RWPE2 (cell line): ENCODE data around the gene CFAP206.
A peak's percentile ranks its signal among the peaks of the same experiment; 100 is the strongest.

Source experiments
- ATAC-seq: fragments of 200-7000 bp; cut with Tn5 transposase; 3 replicates; pipeline ENCODE4 v1.9.1; 2021; ENCODE audit warnings: low read depth
- DNase-seq: peaks from one replicate; pipeline ENCODE4 v3.0.0-alpha.2; 2020; ENCODE audit warnings: low spot score
- H3K27ac ChIP-seq: fragments of 450-650 bp; 2 replicates; pipeline ENCODE4 v1.5.1; 2017; ENCODE audit warnings: mild to moderate bottlenecking; ENCODE audit not compliant: poor library complexity, severe bottlenecking
- H3K27me3 ChIP-seq: fragments of 250-450 bp; sonication (Bioruptor Pico); 2 replicates; pipeline ENCODE4 v1.5.1; 2021; ENCODE audit warnings: mild to moderate bottlenecking, moderate library complexity; ENCODE audit not compliant: insufficient read depth, poor library complexity, severe bottlenecking
- H3K36me3 ChIP-seq: fragments of 250-450 bp; sonication (Bioruptor Pico); 2 replicates; pipeline ENCODE4 v1.5.1; 2020; ENCODE audit warnings: low read depth, mild to moderate bottlenecking, moderate library complexity
- H3K4me1 ChIP-seq: fragments of 250-450 bp; sonication (Bioruptor Pico); 2 replicates; pipeline ENCODE4 v1.5.1; 2021; ENCODE audit warnings: mild to moderate bottlenecking, moderate library complexity; ENCODE audit not compliant: insufficient read depth, poor library complexity, severe bottlenecking
- H3K4me3 ChIP-seq: fragments of 250-450 bp; sonication (Bioruptor Pico); 2 replicates; pipeline ENCODE4 v1.5.1; 2021; ENCODE audit warnings: mild to moderate bottlenecking, moderate library complexity; ENCODE audit not compliant: severe bottlenecking
- H3K9me3 ChIP-seq: fragments of 250-450 bp; sonication (Bioruptor Pico); 2 replicates; pipeline ENCODE4 v1.5.1; 2021; ENCODE audit warnings: mild to moderate bottlenecking, moderate library complexity; ENCODE audit not compliant: severe bottlenecking
- CTCF ChIP-seq: fragments of 450-650 bp; IDR thresholded peaks from one replicate; pipeline ENCODE4 v1.5.1; 2017; ENCODE audit warnings: mild to moderate bottlenecking, moderate library complexity; ENCODE audit not compliant: poor library complexity, severe bottlenecking

CFAP206 gene

DNA sequence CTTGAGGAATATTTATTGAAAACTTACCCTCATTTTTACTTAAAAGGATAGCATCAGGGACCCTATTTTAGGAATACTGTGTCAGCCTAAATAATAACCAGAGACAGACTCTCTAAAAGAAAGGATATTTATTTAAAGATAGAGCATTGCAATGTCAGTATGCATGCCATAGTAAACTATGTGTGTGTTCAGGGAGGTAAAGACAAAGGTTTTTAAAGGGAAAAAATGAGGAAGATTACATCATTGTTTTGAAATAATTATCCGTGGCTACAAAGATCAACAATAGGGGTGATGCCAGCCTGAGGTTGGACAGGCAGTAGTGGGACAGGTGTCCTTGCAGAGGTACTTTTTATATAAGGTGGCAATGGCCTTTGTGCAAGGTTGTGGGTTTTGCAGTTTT is 23.7 kb upstream of the CFAP206 start:
- H3K4me1 ChIP-seq, result no peaks in the 10 kb centered on the region
- H3K36me3 ChIP-seq, result no peaks in the 10 kb centered on the region
- no peak for ATAC-seq
- H3K4me3 ChIP-seq, result no peak overlapping the region
- no peak for DNase-seq
- TF ChIP-seq CTCF, result no peak
- no peaks in the 10 kb centered on the region for H3K9me3 ChIP-seq
- no peak overlapping the region for H3K27ac ChIP-seq
- no peaks in the 10 kb centered on the region for H3K27me3 ChIP-seq

GRCh38 chr6:87384449-87384848 is 23.3 kb upstream of the CFAP206 start:
- Histone ChIP-seq H3K4me1 (no peaks in the 10 kb centered on the region), H3K36me3 (no peaks in the 10 kb centered on the region), H3K27me3 (no peaks in the 10 kb centered on the region), H3K4me3 (no peak overlapping the region), H3K27ac (no peak overlapping the region), H3K9me3 (no peaks in the 10 kb centered on the region)
- no peak for TF ChIP-seq CTCF
- ATAC-seq, result no peak
- DNase-seq, result no peak

- Histone ChIP-seq H3K36me3 (no peaks in the 10 kb centered on the region), H3K9me3 (no peaks in the 10 kb centered on the region), H3K4me1 (no peaks in the 10 kb centered on the region), H3K27ac (no peak overlapping the region), H3K4me3 (no peak overlapping the region), H3K27me3 (no peaks in the 10 kb centered on the region)
- DNase-seq (no peak), ATAC-seq (peak; percentile 66)
- peak; percentile 53 for TF ChIP-seq CTCF
Measured at GRCh38 chr6:87391334-87391733, 16.4 kb upstream of the CFAP206 start.

- ATAC-seq, result peak; percentile 58; the same call in 2 of the 3 replicates
- H3K27ac ChIP-seq, result no peak overlapping the region
- peak; percentile 82 for TF ChIP-seq CTCF
- H3K4me1 ChIP-seq, result no peaks in the 10 kb centered on the region
- H3K36me3 ChIP-seq, result no peaks in the 10 kb centered on the region
- no peak for DNase-seq
- no peak overlapping the region for H3K4me3 ChIP-seq
- H3K9me3 ChIP-seq, result no peaks in the 10 kb centered on the region
- H3K27me3 ChIP-seq, result no peaks in the 10 kb centered on the region
Measured at GRCh38 chr6:87393026-87393622, 14.6 kb upstream of the CFAP206 start.

DNA sequence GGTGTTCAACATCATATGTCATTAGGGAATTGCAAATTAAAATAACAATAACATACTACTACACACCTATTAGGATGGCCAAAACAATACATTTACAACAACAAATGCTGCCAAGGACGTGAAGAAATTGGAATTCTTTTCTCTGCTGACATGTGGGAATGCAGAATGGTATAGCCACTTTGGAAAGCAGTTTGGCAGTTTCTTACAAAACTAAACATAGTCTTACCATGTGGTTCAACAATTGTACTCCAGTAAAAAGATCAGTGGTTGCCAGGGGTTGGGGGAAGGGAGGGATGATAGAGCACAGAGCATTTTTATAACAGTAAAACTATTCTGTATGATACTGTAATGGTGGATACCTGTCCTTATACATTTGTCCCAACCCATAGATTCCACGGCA is 12.3 kb upstream of the CFAP206 start:
- no peak for TF ChIP-seq CTCF
- Histone ChIP-seq H3K4me3 (no peak overlapping the region), H3K9me3 (no peaks in the 10 kb centered on the region), H3K27me3 (no peaks in the 10 kb centered on the region), H3K4me1 (no peaks in the 10 kb centered on the region), H3K36me3 (no peaks in the 10 kb centered on the region), H3K27ac (no peak overlapping the region)
- no peak for DNase-seq
- ATAC-seq, result no peak
